Heart right ventricle (tissue), 16 donors: ENCODE measurements around the gene NRXN2. TPM values are rescaled to one million over a fixed set of nuclear protein-coding genes. Genes with fewer than 3 reads are reported as not detected.
A peak's percentile ranks its signal among the peaks of the same experiment; 100 is the strongest.

Experiments
- ATAC-seq, 8 donors: fragments of 200-7000 bp; cut with Tn5 transposase; one replicate each; pipeline ENCODE4 v1.9.1; 2020; ENCODE audit warnings: mild to moderate bottlenecking in 8 of 8, moderate library complexity in 8 of 8, moderate number of reproducible peaks in 1 of 8
- DNase-seq, 2 donors: peaks; one replicate each; pipeline ENCODE4 v3.0.0-alpha.2; 2020
- H3K27ac ChIP-seq, 10 donors: fragments of 200-600 bp; sonication (generic) in 2 of 10; one replicate each; pipeline versions ENCODE4 v1.5.0 to v1.8.0; 2020 to 2022; ENCODE audit warnings: mild to moderate bottlenecking in 3 of 10
- H3K27me3 ChIP-seq, 7 donors: fragments of 200-600 bp; one replicate each; pipeline ENCODE4 v1.8.0; 2021 to 2022; ENCODE audit warnings: mild to moderate bottlenecking in 2 of 7
- H3K36me3 ChIP-seq, 9 donors: fragments of 200-600 bp; sonication (generic) in 1 of 9; one replicate each; pipeline versions ENCODE4 v1.5.0 to v1.8.0; 2020 to 2022; ENCODE audit warnings: mild to moderate bottlenecking in 2 of 9
- H3K4me1 ChIP-seq, 9 donors: fragments of 200-600 bp; sonication (generic) in 1 of 9; one replicate each; pipeline versions ENCODE4 v1.5.0 to v1.8.0; 2020 to 2022; ENCODE audit warnings: mild to moderate bottlenecking in 4 of 9
- H3K4me3 ChIP-seq, 10 donors: fragments of 200-600 bp; sonication (generic) in 2 of 10; one replicate each; pipeline versions ENCODE4 v1.5.0 to v1.8.0; 2020 to 2022; ENCODE audit warnings: mild to moderate bottlenecking in 7 of 10, moderate library complexity in 2 of 10
- H3K9me3 ChIP-seq, 11 donors: fragments of 200-600 bp in 10 of 11; sonication (generic) in 2 of 11; one replicate each; pipeline versions ENCODE4 v1.5.0 to v1.8.0; 2013 to 2022; ENCODE audit warnings: mild to moderate bottlenecking in 2 of 11, control low read depth in 1 of 11, moderate library complexity in 1 of 11
- WGBS, 2 donors: extraction: QIAGEN DNeasy Blood & Tissue Kit; methylation state at CpG; one replicate each; pipeline ENCODE4 v1.1.7; 2013; ENCODE audit warnings: inconsistent platforms in 1 of 2; 5-methylcytosine and 5-hydroxymethylcytosine counted together
- intact Hi-C, 10 donors: fragments of 100-400 bp; cut with DNase I; formaldehyde crosslinking; loops; one replicate each; pipeline versions ENCODE4 v1.11.1 to v1.14.2; 2022
- polyA plus RNA-seq, 2 donors: library from polyadenylated mRNA; stranded (reverse); fragments of 200-250 nt; gene quantifications; one replicate each; pipeline ENCODE4 v1.2.3, GENCODE V29; 2013
- total RNA-seq, 10 donors: library from RNA; stranded (reverse); fragmentation: NEBNext Ultra II Directional in 3 of 10; extraction: Animal tissue kit (Norgen Biotek cat#: 25700) in 3 of 10; gene quantifications; one replicate each; pipeline versions ENCODE4 v1.2.1 to v1.2.4, GENCODE V29; 2021 to 2023
- TF ChIP-seq, protein P1 (sequence below), 9 donors: fragments of 200-600 bp; sonication (generic) in 2 of 9; IDR thresholded peaks; one replicate each; pipeline versions ENCODE4 v1.5.0 to v1.8.0; 2021 to 2022; ENCODE audit warnings: antibody characterized with exemption in 9 of 9, mild to moderate bottlenecking in 5 of 9, moderate library complexity in 1 of 9
- donor health status: Arrhythmogenic right ventricular cardiomyopathy.
- donor health status: ischemic (EF 13 %, LVEDD 7.1; RV severe dilation, severe dysfunction).
- donor health status: healthy with polysubstance abuse.
- donor health status: DM: no; HTN: yes; CAD: no.
- donor health status: DM: no; HTN: no; CAD: no.
- donor health status: ischemic (EF 25% LVEDD 6.9; RV normal size, moderate dysfunction).
- donor health status: ischemic (EF 25% LVEDD 5.7; RV mildly dilated, moderate dysfunction).
- donor health status: healthy.
- donor health status: DM: yes; HTN: yes; CAD: no.
- donor health status: Ischemic cardiomyopathy.
- donor health status: ischemic (EF 35%, LVEDD 5.7; RV mildly dilated, moderate dysfunction).
- donor health status: nonischemic (EF 11% LVEDD 7.7; RV severe dilation, severe dysfunction).
- donor health status: DM: yes; HTN: yes; CAD: no.
- donor health status: PGD.
- donor health status: ischemic (EF 29% LVEDD 5.4; RV normal size, mild dysfunction).
- donor health status: nonischemic (EF 23%, LVEDD 6.1; RV moderate dilation, normal function).

The NRXN2 gene
- total and polyA plus RNA-seq, 12 donors: 0.45 to 5.5 (median 1.4) TPM

DNA sequence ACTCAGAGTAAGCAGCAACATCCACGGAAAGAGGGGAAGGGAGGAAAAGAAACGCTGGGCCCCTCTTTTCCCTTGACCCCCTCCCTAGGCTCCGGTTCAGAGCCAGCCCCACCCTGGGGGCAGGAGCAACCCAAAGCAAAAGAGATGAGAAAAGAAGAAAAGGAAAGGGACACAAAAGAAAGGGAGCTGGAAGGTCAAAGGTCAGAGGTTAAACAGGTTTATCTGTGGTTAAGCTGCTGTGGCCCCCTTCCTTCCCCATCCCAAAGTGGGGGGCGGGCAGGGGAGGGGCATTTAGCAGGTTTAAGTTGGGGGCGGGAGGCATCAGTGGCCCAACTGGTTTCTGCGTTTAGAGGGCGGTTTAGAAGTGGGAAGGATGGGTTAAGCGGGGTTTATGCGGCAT, 96.4 kb downstream of the NRXN2 start:
- ATAC-seq (no peak), DNase-seq (no peak)
- intact Hi-C loops: no loop called here
- H3K27ac ChIP-seq: no peak overlapping the region
- peaks cover 0 to 38% (median 20%) of the 10 kb centered on the region in 7 donors for H3K27me3 ChIP-seq
- H3K4me3 ChIP-seq: no peak overlapping the region
- H3K9me3 ChIP-seq: no peaks in the 10 kb centered on the region
- no peaks in the 10 kb centered on the region for H3K36me3 ChIP-seq
- WGBS, 2 donors: 75 to 83% methylated on average over 9 of the region's 9 CpGs
- H3K4me1 ChIP-seq: peaks cover 0 to 18% (median 0%) of the 10 kb centered on the region in 9 donors
- TF ChIP-seq, protein P1, sequence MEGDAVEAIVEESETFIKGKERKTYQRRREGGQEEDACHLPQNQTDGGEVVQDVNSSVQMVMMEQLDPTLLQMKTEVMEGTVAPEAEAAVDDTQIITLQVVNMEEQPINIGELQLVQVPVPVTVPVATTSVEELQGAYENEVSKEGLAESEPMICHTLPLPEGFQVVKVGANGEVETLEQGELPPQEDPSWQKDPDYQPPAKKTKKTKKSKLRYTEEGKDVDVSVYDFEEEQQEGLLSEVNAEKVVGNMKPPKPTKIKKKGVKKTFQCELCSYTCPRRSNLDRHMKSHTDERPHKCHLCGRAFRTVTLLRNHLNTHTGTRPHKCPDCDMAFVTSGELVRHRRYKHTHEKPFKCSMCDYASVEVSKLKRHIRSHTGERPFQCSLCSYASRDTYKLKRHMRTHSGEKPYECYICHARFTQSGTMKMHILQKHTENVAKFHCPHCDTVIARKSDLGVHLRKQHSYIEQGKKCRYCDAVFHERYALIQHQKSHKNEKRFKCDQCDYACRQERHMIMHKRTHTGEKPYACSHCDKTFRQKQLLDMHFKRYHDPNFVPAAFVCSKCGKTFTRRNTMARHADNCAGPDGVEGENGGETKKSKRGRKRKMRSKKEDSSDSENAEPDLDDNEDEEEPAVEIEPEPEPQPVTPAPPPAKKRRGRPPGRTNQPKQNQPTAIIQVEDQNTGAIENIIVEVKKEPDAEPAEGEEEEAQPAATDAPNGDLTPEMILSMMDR (IDR thresholded peaks at IDR 0.05): no peak

DNA sequence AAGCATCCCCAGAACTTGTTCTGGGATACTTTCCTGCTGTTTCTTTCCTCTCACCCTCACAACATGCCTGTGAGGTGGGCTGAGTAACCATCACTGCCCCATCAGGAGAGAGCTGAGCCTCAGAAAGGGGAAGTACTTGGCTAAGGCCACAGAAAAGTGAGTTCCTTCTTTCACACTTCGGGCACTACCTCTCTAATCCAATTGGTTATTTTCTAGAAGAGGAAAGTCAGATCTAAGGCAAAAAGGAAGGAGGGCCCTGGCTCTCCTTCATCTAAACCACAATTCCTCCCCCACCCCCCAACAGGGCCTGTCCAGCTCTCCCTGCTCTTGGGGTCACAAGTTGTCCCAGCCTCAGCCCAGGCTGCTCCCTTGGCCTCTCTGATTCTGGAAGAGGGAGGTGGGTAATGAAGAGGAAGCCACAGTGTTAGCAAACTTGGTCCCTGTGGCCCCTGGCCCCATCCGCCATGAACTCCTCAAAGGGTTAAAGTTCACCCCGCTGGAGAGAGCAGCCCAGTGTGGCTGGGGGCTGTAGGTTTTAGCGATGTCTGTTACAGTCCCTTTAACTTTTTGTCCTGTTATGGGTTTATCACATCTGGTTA, 98.0 kb downstream of the NRXN2 start:
- no peak overlapping the region for H3K4me3 ChIP-seq
- intact Hi-C loops: no loop called here
- no peaks in the 10 kb centered on the region for H3K36me3 ChIP-seq
- peak overlapping the region in 1 of 10 donors; percentile 31 for H3K27ac ChIP-seq
- H3K27me3 ChIP-seq: peaks cover 0 to 28% (median 10%) of the 10 kb centered on the region in 7 donors
- peaks cover 0 to 26% (median 8%) of the 10 kb centered on the region in 9 donors for H3K4me1 ChIP-seq
- WGBS, 2 donors: 85 to 88% methylated on average over 4 of the region's 4 CpGs
- TF ChIP-seq, protein P1 (IDR thresholded peaks at IDR 0.05): no peak
- no peaks in the 10 kb centered on the region for H3K9me3 ChIP-seq
- DNase-seq (no peak), ATAC-seq (no peak)

DNA sequence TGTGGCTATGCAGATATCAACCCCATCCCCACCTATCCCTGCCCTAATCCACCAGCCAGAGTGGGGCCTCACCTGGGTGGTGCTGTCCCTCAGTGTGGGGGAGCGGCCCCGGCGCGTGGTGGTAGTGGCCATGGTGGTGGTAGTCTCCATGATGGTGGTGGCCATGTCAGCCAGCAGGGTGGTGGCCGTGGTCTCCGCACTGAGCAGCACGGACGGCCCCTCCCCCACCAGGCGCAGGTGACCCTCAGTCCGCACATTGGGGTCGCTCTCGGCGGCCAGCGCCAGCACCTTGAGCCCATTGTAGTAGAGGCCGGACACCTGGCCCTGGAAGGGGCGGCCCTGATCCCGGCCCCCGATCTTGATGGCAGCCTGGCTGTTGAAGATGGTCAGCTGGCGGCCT, 100.3 kb downstream of the NRXN2 start:
- WGBS, 2 donors: 94 to 96% methylated on average over 19 of the region's 19 CpGs
- peaks cover 0 to 11% (median 0%) of the 10 kb centered on the region in 7 donors for H3K27me3 ChIP-seq

DNA sequence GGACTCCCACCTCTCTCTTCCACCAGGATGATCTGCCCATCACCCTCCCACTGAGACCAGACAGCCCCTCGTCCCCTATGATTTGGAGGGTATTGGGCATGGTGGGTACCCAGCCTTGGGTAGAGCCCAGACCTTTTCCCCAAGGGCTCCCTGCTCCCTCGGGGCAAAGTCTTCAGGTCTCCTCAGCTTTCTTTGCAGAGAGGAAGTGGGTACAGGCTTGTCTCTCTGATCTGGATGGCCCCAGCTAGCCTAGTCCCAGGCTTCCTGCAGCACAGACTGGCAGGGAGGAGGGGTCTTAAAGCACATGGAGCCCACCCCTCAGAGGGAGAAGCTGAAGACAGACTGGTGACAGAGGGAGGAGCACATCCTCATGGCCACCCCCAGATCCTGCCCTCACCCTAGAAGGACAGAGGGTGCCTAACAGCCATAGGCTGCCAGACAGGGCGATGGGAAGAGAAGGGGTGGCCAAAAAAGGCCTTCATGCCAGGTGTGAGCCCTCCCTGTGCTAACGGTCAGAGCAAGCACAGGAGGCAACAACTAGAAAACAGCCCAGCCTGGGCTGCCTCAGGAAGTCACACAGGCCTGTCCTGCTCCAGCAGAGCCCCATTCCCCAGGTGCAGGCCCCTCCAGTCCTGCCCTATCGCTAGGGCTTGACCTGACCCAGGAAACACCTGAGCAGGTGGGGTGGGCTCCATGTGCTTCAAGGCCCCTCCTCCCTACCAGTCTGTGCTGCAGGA, 101.5 kb downstream of the NRXN2 start:
- ATAC-seq (no peak), DNase-seq (no peak)
- peaks cover 0 to 34% (median 8%) of the 10 kb centered on the region in 9 donors for H3K4me1 ChIP-seq
- H3K4me3 ChIP-seq: no peak overlapping the region
- H3K27ac ChIP-seq: no peak overlapping the region
- WGBS, 2 donors: 84 to 93% methylated on average over 5 of the region's 5 CpGs
- TF ChIP-seq, protein P1 (IDR thresholded peaks at IDR 0.05): no peak
- H3K36me3 ChIP-seq: no peaks in the 10 kb centered on the region
- no peaks in the 10 kb centered on the region for H3K9me3 ChIP-seq
- peaks cover 0 to 9% (median 0%) of the 10 kb centered on the region in 7 donors for H3K27me3 ChIP-seq
- intact Hi-C loops: no loop called here

More for the DNA sequence above, 100.3 kb downstream of the NRXN2 start:
- Histone ChIP-seq H3K4me1 (peaks cover 0 to 34% (median 8%) of the 10 kb centered on the region in 9 donors), H3K9me3 (no peaks in the 10 kb centered on the region), H3K36me3 (no peaks in the 10 kb centered on the region), H3K4me3 (no peak overlapping the region), H3K27ac (no peak overlapping the region)
- DNase-seq (no peak), ATAC-seq (no peak)
- intact Hi-C loops: no loop called here
- TF ChIP-seq, protein P1 (IDR thresholded peaks at IDR 0.05): no peak
